Pulmonary artery endothelial cell (primary cell): ENCODE data around the gene OSBPL8. TPM values are rescaled to one million over a fixed set of nuclear protein-coding genes. Genes with fewer than 3 reads are reported as not detected.

Experiments used
- DNase-seq: peaks from one replicate; pipeline ENCODE4 v3.0.0-alpha.2; 2011; ENCODE audit warnings: low read depth, low spot score
- total RNA-seq: library from RNA; depleted of rRNA; stranded (reverse); fragments of >200 nt; gene quantifications from 2 replicates; pipeline ENCODE4 v1.2.3, GENCODE V29; 2014

OSBPL8 gene
- total RNA-seq, 1 donor from 2014 or later = 33.8 TPM

DNA sequence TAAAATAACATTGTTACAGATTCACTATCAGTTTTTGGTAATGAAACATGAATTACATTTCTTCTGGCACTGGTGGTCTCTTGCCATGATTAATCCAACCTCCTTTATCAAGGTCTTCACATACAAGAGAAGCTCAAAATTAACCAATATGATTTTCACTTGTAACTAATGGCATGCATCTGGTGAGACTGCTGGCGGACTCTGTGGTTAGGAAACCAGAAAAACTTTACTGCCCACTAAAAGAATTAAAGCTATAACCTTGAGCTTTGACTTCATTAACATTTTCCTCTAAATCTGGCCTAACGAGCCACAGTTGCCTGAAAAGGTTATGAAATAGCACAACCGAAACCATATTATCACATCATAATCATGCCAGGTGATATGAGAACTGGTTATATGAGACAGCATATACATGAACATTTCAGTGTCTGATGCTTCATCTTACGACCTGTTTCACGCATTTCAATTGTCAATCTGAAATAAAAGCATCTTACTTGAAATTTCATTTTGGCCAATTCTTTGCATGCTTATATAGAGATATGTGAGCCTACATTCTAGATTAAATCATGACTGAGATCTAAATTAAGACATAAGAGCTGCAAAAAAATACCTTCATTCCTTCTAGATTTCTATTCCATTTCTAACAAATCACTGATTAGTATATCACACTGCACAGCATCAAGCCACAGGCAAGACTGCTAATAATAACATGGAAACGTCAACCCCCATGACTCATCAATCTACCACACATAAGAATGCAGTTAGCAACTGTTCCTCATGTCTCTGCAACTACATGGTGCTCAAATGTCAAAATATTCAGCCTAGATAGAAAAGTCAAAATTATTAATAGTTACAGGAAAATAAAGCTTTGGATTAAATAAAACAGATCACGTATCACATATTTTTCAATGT is 89.3 kb downstream of the OSBPL8 start:
- DNase-seq = peak; percentile 35

DNA sequence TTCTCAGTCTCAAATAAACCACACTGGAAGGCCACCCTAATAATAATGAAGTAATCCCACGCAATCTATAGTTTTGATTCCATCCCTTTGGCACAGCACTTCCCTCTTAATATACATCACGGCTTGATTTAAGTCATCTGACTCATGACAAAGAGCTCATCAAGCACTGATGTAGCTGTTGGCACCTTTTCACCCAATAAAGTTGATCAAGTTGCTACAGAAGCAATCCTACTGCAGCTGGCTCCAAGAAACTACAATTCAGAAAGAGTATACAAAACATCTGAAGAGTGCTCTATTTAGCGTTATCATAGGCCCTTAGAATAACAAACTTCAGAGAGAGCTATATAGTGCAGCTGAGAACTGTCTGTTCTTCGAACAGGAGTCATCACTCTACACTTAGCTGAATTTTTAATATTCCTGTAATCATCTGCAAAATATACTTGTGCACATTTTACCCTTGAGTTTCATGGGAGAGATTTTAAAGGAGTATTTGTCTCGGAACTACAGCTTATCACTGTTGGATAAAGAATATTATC is 94.9 kb downstream of the OSBPL8 start:
- DNase-seq = no peak

DNA sequence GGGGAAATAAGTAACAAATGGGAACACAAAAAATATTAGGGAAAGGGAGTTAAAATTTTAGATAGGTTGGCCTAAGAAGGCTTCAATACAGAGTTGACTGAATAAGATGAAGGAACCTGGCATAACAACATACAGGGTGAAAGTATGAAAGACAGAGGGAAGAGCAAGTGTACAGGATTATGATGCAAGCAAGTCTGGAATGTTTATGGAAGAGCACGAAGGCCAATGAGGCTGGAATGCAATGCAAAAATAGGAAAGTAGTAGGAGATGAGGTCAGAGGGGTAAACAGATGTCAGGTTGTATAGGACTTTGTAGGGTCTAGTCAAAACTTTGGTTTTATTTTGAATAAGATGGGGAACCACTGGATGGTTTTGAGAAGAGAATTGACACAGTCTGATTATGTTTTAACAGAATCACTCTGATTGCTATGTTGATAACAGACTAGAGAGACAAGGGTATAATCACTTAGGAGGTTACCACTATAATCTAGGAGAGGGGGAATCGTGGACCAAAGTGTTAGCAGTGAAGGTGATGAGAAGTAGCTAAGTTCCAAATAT is 96.8 kb downstream of the OSBPL8 start:
- DNase-seq = no peak

DNA sequence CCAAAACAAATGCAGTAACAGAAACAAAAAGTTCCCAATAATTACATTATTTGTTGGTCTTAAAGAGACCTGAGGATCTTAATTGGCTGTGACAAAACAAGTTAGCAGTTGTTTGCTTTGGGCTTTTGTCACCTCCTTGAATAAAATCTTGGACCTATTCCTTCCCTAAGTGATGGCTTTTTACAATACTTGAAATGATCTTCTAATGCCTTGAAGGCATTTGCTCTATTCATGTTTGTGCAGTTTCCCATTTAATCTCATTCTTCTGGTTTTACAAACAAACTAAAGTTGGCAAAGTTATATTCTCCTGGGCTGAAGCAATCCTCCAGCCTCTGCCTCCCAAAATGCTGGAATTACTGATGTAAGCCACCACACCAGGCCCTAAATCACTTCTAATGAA is 98.8 kb downstream of the OSBPL8 start:
- no peak for DNase-seq

DNA sequence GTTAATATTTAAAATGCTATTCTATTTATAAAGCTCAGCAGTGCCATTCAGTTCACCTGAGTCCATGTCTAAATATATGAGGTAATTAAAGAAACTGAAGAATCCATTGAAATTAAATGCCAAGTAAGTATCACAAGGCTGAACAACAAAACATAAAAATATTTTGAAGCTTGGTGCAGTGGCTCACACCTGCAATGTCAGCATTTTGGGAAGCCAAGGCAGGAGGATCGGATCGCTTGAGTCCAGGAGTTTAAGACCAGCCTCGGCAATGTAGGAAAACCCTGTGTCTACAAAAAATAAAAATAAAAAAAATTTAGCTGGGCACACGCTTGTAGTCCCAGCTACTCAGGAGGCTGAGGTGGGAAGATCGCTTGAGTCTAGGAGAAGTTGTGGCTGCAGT is 101.8 kb downstream of the OSBPL8 start:
- no peak for DNase-seq

DNA sequence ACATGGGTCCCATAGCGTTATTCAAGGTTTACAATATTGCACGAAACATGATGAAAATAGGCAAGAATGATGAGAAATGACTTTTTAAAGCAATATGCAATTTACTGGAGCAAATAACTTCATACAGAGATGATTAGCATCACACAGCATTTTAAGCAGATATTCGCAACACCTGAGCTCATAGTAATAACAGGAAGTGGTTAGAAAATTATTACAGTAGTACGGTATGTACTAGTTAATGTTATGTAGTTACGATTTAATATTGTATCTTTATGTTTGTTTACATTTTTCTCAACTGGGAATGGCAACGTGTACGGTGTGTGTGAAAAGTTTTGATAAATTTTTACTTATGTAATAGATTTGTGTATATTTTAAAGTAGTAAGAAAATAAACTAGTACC is 102.6 kb downstream of the OSBPL8 start:
- DNase-seq = no peak

DNA sequence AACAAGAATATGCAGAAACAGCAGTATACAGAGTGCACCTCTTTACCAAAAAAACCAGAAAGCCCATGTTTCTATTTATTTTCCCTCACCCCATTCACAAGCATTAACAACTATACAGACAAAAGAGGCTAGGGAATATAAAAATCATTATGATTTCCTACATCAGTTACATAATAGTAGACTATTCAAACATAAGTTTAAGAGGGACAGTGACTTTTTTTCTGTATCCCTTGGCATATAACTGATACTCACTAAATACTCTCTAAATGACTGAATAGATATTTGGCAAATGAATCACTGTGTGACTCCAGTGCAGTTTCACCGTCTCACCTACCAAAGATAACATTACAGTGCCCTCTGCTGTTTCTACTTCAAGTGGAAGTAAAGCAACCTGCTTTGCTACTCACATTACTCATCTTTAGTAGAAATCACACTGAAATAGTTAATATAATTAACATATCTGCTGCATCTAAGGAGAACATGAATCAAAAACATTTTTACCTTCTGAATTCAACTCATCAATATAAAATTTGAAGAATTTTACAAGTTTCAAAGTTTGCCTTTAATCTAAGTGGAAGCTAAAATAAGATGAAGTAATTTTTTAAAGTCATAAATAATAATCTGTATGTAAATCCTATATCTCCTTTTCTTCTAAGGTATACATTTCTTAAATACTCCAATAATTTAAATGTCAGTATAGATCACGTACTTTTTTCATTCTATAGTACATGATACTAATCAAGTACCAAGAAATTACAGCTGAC is 103.8 kb downstream of the OSBPL8 start:
- peak; percentile 69 for DNase-seq

DNA sequence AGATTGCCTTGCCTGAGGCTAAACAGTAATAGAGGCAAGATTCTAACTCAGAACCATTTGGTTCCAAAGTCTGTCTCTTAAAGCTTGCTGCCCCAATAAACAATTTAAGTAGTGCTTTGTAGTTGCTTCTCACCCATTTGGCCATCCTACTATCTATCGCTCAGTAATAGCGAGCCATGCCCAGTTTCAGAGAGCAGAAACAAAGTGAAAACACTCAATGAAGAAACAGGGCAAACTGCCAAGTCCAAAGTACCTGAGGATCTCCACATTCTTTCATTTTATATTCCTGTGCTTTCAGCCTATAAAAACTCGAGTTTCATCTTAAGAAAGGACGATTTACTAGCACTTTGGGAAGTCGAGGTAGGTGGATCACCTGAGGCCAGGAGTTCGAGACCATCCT is 108.0 kb downstream of the OSBPL8 start:
- DNase-seq = no peak

DNA sequence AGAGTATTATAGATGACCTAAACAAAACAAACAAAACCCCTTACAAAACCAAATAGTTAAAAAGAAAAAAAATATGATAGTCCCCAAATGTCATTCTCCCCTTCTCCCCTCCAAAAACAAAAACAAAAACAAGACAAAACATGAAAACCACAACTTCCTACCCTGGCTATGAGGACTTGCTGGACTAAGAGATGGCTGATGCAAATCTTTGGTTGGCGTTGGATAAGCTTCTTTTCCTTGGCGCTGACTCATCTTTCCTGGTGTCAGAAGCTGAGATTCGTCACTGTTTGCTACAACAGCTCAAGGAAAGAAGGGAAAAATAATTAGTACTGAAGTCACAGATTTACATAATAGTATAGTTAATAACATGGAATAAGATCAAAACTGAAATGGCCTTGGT is 108.9 kb downstream of the OSBPL8 start:
- peak; percentile 59 for DNase-seq

DNA sequence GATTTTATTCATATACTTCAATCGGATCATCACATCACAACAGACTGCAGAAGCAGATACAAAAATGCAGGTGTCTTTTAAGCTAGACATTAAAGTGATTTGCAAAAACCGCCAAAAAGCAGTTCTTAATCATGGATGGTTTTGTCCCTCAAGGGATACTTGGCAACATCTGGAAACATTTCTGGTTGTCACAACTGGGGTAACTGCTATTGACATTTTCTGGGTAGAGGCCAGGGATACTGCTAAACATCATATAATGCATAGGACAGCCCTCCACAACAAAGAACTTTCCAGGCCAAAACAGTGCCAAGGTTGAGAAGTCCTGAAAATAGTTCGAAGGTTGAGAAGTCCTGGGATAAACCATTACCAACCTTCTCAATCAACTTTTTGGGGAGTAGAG is 109.6 kb downstream of the OSBPL8 start:
- no peak for DNase-seq

DNA sequence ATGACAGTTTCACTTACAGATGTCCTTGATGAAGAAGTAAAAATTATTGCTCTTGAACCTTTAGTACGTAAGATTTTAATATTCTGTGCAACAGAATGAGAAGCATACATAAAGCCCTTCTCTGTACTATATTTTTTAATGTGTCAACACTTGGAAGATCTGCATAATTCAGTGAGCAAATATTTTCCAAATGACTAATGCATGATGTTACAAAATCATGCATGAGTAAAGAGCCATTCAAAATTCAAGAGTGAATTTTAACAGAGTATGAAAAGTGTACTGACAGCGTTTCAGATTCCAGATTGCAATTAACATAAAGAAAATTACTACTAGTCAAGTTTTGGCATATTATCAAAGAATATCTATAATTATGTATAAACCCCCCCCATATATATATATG is 110.0 kb downstream of the OSBPL8 start:
- no peak for DNase-seq

DNA sequence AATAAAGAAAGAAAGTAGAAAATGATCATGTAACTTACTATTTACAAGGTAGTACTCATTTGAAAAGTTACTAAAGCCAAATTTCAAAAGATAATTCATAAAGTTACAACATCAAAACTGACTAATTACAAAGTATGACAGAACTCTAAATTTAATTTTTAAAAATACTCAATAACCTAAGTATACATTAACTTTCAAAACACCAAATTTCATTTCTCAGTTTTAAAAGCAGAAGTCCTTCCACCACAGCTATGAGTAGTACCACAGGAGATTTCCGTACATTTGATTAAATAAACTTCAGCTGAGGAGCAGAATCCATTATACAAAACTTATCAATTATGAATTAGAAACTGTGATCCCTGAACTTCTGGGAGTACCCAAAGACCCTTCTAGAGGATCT is 110.6 kb downstream of the OSBPL8 start:
- DNase-seq = no peak

DNA sequence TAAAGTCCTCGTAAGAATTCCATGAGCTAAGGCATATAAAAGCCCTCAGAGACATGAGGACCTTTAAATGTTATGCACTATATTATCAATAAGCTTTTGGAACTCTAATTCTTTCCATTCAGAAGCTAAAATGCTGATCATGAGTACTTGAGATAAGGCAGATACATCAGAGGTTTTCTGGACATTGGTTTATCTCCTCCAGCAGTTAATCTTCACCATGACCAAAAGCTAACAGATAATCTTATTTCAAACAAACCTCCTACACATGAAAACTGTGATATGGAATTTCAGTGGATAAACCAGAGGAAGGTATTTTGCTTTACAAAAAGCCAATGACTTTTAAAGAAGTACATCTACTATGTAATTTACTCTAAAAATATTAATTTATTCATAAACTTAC is 113.5 kb downstream of the OSBPL8 start:
- DNase-seq = no peak

DNA sequence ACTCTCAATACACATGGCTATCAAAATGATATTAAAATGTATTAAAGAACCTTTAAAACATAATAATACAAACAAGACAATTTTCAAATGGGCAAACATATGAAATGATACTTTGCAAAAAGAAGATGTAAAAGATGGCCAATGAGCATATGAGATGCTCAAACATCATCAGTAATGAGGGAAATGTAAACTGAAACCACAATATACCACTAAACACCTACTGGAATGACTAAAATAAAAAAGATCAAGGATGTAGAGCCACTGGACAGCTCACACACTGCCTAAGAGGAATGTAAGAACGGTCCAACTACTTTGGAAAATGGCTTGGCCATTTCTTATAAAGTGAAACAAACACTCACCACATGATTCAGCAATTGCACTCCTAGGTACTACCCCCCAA is 114.1 kb downstream of the OSBPL8 start:
- no peak for DNase-seq

DNA sequence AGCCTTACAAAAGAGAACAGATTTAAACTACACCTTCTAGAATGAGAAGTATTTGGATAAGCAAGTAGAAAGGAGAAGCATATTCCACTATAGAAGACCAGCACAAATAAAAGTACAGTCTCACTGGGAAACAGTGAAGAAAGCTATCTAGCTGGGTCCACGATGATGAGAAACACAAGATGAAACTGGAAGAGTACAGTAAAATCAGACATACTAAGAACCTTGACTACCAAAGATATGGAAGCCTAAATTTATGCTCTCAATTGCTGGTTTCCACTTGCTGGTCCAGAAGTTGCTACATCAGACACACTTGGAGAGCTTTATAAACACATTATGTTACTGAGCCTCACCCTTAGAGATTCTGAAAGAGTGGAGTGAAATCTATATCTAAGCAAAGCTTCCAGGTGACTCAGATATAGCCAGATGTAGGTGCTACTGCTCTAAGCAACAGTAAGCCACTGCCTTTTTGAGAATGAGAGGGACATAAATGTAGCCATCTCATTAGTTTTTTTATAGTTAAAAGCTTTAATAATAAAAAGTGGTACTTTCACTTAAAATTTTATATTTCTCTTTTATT is 115.1 kb downstream of the OSBPL8 start:
- DNase-seq = no peak

DNA sequence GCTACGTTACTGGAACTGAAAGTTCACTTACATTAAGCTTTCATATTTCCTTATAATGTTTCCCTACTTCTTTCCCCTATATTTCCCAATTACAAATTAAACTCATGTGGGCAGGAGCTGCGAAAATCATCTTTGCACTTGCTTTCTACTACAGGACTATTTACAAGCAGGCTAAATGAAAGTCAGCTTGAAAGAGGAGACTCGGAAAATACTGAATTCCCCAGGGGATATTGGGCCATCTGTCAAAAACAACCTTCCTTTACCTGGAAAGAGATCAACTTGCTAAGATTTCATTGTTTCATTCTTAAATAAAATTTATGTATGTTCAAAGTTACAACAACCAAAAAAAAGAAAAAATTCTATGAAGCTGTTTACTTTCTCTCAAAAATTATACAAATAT is 118.6 kb downstream of the OSBPL8 start:
- DNase-seq = no peak

DNA sequence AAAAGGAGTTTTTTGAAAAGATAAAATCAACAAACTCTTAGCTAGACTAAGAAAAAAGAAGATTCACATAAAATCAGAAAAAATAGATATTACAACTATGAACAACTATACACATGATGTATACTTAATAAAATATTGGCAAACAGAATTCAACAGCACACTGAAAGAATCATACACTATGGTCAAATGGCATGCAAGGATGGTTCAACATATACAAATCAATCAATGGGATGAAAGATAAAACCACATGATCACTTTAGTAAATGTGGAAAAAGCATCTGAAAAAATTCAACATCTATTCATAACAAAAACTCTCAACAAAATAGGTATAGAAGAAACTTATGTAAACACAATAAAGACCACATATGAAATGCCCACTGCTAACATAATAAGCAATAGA is 126.8 kb downstream of the OSBPL8 start:
- DNase-seq = no peak

DNA sequence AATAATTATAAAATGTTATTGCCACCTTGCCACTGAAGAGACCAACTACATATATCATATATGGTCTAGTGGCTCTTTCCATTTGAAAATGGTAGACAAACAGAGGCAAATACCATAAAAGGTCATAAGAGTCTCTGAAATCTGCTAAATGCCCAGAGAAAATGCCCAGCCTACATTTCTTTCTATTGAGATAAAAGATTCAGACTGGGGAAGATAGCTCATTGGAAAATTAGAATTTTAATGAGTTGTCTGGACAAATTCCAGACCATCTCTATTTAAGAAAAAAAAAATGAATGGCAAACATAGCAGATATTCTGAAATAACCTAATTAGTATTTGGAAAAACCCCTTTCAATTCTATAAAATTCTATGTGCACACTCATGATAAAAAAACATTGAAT is 131.5 kb downstream of the OSBPL8 start:
- DNase-seq = no peak

DNA sequence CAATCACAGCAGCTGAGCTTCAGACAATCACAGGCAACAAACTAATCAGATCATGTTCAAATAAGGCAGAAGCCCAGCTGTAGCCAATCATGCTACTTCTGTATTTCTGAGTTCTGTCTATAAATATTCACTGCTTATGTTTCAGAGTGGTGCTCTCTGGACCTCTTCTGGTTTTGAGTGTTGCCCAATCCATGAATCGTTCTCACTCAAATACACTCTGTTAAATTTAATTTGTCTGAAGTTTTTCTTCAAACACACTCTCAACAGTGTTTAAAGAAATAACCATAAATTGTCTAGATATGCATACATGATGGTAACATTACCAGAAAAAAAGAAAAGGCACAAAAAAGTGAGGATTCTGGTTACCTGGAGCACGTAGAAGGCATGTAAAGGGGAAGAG is 133.4 kb downstream of the OSBPL8 start:
- no peak for DNase-seq

DNA sequence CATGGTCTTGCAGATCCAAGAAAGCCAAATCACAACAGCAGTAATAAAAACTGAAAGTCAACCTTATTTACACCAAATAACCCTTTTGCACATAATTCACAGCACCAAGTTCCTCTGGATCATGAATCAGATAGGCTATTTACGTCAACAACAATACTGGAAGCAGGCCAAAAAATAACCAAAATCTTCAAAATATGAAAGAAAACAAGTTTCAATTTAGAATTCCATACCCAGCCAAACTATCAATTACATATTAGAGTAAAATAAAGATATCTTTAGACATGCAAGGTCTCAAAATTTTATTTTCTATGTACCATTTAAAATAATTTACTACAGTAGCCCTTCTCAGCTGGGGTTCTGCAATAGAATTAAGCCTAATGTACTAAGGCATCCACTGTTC is 134.6 kb downstream of the OSBPL8 start:
- no peak for DNase-seq

DNA sequence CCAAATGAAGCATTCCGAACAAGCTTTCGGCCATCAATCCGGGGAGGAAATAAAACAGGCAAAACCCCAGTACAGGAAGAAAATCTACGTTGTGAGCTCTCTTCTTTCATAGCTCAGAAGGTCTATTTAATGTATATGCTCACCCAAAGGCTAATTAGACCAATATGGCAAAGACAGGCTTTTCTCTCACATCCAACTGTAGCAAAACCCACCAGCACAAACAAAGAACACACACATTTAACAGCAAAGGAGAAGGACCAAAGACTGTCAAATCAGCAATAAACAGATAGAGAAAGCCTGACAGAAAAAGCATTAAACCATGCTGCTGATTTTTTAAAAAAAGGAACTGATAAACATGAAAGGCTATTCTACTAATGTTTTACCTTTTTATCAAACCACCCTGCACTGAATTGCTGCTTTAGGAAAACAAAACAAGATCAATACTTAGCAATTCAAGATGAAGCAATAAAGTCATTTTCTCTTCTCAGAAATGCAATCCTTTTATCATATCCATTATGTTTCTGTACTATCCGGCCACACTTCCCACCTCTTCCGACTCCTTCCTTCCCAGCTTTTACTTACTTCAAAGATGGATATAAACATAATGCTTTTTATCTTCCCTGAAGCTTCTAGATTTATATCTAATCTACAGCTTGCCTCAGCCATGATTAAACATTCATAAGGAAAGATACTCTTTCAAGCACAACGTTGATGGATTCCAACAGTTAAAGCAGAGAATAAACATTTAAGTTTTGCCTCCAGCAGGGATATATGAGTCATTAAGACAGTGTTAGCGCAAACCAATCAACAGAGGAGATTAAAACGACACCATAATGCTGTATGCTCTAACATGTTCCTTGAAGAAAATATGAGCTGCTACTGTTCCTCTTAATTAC is 136.8 kb downstream of the OSBPL8 start:
- DNase-seq = no peak
